Measurements from ENCODE around the gene PLA2G2A.

GRCh38 chr1:19979494-19979977 is at the start of gene PLA2G2A:
- TF ChIP-seq CTCF (IDR thresholded peaks at IDR 0.05) (no peak), POLR2A (IDR thresholded peaks at IDR 0.05) (no peak)
